Measurements from ENCODE around the gene RSPH10B.

DNA sequence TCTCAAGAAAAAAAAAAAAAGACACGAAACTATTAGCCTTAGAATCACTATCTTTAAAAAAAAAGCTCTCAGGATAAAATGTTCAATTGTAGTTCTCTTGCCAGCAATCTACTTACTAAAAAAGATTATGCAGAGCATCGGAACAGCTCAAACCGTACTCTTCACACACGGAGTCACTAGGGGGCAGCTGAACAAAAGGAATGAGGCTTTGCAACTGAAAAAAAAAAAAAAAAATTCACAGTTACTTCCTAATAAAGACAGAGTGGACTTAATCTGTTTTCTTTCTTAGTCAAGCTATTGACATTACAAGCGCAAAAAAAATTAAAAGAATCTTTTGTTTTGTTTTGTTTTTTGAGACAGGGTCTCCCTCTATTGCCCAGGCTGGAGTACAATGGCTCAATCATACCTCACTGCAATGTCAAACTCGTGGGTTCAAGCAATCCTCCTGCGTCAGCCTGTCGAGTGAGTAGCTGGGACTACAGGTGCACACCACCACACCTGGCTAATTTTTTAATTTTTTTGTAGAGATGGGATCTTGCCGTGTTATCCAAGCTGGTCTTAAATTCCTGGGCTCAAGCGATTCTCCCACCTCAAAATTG lies 26.8 kb upstream of the RSPH10B start:
- TF ChIP-seq, protein P1, sequence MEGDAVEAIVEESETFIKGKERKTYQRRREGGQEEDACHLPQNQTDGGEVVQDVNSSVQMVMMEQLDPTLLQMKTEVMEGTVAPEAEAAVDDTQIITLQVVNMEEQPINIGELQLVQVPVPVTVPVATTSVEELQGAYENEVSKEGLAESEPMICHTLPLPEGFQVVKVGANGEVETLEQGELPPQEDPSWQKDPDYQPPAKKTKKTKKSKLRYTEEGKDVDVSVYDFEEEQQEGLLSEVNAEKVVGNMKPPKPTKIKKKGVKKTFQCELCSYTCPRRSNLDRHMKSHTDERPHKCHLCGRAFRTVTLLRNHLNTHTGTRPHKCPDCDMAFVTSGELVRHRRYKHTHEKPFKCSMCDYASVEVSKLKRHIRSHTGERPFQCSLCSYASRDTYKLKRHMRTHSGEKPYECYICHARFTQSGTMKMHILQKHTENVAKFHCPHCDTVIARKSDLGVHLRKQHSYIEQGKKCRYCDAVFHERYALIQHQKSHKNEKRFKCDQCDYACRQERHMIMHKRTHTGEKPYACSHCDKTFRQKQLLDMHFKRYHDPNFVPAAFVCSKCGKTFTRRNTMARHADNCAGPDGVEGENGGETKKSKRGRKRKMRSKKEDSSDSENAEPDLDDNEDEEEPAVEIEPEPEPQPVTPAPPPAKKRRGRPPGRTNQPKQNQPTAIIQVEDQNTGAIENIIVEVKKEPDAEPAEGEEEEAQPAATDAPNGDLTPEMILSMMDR (IDR thresholded peaks at IDR 0.05; ENCODE audit: low read depth, low read length): peak; percentile 43
- no peak for TF ChIP-seq EZH2phosphoT487 (IDR thresholded peaks at IDR 0.05; ENCODE audit: low read depth)

Data from OCI-LY3 (cell line).